SK-N-SH (cell line): ENCODE measurements around the gene MGAT5. TPM values are rescaled to one million over a fixed set of nuclear protein-coding genes. Genes with fewer than 3 reads are reported as not detected.

Source experiments
- CTCF ChIA-PET: fragments of 300-600, 350-600 bp; formaldehyde crosslinking; extraction: SDS; loops from one replicate; lab custom pipeline; 2021; lab: Yijun Ruan, JAX
- POLR2A ChIA-PET: fragments of 350-600 bp; sonication (Branson Sonifier 250); formaldehyde crosslinking; extraction: SDS; loops from one replicate; lab custom pipeline; 2020; ENCODE audit warnings: antibody characterized with exemption, inconsistent platforms; lab: Yijun Ruan, JAX
- DNase-seq: peaks from one replicate; pipeline ENCODE4 v3.0.0; 2012
- H2AFZ ChIP-seq: fragments of 200-600 bp; sonication (generic); 2 replicates; pipeline ENCODE4 v1.8.1; 2016; ENCODE audit warnings: antibody characterized with exemption, mild to moderate bottlenecking, low read depth
- H3F3A ChIP-seq: fragments of 200-600 bp; sonication (generic); replicated peaks from 2 replicates; pipeline ENCODE3; 2016; ENCODE audit warnings: antibody characterized with exemption, mild to moderate bottlenecking; ENCODE audit not compliant: insufficient read depth
- H3K27ac ChIP-seq, 2 experiments: fragments of 200-500 bp in 1 of 2; fragments of 200-600 bp in 1 of 2; sonication (Bioruptor generic) in 1 of 2; sonication (generic), shearing (Covaris generic) in 1 of 2; 2 replicates each; pipeline versions ENCODE4 v1.5.1 to v1.6.1; 2014 to 2016; ENCODE audit warnings: low read depth in 2 of 2, inconsistent platforms in 1 of 2, low read length in 1 of 2, mild to moderate bottlenecking in 1 of 2, mixed read lengths in 1 of 2
- H3K27me3 ChIP-seq: fragments of 200-600 bp; sonication (generic), shearing (Covaris generic); 2 replicates; pipeline ENCODE4 v1.6.1; 2016; ENCODE audit warnings: mixed run types; ENCODE audit not compliant: insufficient read depth
- H3K36me3 ChIP-seq, 2 experiments: fragments of 200-500 bp in 1 of 2; fragments of 200-600 bp in 1 of 2; sonication (Bioruptor generic) in 1 of 2; sonication (generic) in 1 of 2; replicated peaks in 1 of 2; 2 replicates each; pipeline versions ENCODE3 to v1.5.1; 2014 to 2016; ENCODE audit warnings: low read length in 1 of 2, mild to moderate bottlenecking in 1 of 2; ENCODE audit not compliant: insufficient read depth in 2 of 2, control insufficient read depth in 1 of 2
- H3K4me1 ChIP-seq, 2 experiments: fragments of 200-500 bp in 1 of 2; fragments of 200-600 bp in 1 of 2; sonication (Bioruptor generic) in 1 of 2; sonication (generic), shearing (Covaris generic) in 1 of 2; 2 replicates each; pipeline versions ENCODE4 v1.5.1 to v1.6.1; 2014 to 2016; ENCODE audit warnings: low read depth in 1 of 2, low read length in 1 of 2, mixed run types in 1 of 2; ENCODE audit not compliant: insufficient read depth in 2 of 2, control insufficient read depth in 1 of 2
- H3K4me2 ChIP-seq: fragments of 200-600 bp; sonication (generic), shearing (Covaris generic); 2 replicates; pipeline ENCODE4 v1.6.1; 2017; ENCODE audit warnings: mixed run types
- H3K4me3 ChIP-seq, 2 experiments: fragments of 200-500 bp in 1 of 2; fragments of 200-600 bp in 1 of 2; sonication (Bioruptor generic) in 1 of 2; sonication (generic), shearing (Covaris generic) in 1 of 2; 2 replicates each; pipeline versions ENCODE4 v1.5.1 to v1.8.1; 2014 to 2016; ENCODE audit warnings: low read depth in 2 of 2, inconsistent platforms in 1 of 2, low read length in 1 of 2, mild to moderate bottlenecking in 1 of 2, mixed read lengths in 1 of 2, moderate library complexity in 1 of 2
- H3K79me2 ChIP-seq: fragments of 200-600 bp; sonication (generic); 2 replicates; pipeline ENCODE4 v1.8.1; 2017; ENCODE audit warnings: mild to moderate bottlenecking; ENCODE audit not compliant: insufficient read depth
- H3K9ac ChIP-seq: fragments of 200-600 bp; sonication (generic); 2 replicates; pipeline ENCODE4 v1.6.1; 2017; ENCODE audit warnings: mixed run types
- H3K9me2 ChIP-seq: fragments of 200-600 bp; sonication (generic); 2 replicates; pipeline ENCODE4 v1.6.1; 2017; ENCODE audit warnings: mixed run types
- H3K9me3 ChIP-seq: fragments of 200-600 bp; sonication (generic); 2 replicates; pipeline ENCODE4 v1.6.1; 2017; ENCODE audit warnings: mixed run types, mild to moderate bottlenecking, moderate library complexity
- H4K20me1 ChIP-seq: fragments of 200-600 bp; sonication (generic); 2 replicates; pipeline ENCODE4 v1.6.1; 2017; ENCODE audit warnings: mild to moderate bottlenecking, mixed run types; ENCODE audit not compliant: insufficient read depth
- CHD2 ChIP-seq: fragments of 150-350 bp; IDR thresholded peaks from 2 replicates; pipeline ENCODE4 v1.6.1; 2018; ENCODE audit warnings: low read length; ENCODE audit not compliant: partially characterized antibody
- ELF1 ChIP-seq: IDR thresholded peaks from 2 replicates; pipeline ENCODE4 v1.4.0; 2012
- EP300 ChIP-seq, 2 experiments: IDR thresholded peaks; 2 replicates each; pipeline versions ENCODE4 v1.4.0 to v1.6.1; 2012; ENCODE audit warnings: borderline replicate concordance in 1 of 2, low read depth in 1 of 2, low read length in 1 of 2
- FOSL2 ChIP-seq: IDR thresholded peaks from 2 replicates; pipeline ENCODE4 v1.4.0; 2012; ENCODE audit warnings: low read depth, mild to moderate bottlenecking, moderate library complexity, borderline replicate concordance
- GABPA ChIP-seq: IDR thresholded peaks from 2 replicates; pipeline ENCODE4 v1.4.0; 2012; ENCODE audit warnings: low read depth, mild to moderate bottlenecking
- GATA2 ChIP-seq: sonication (generic); formaldehyde crosslinking; IDR thresholded peaks from 2 replicates; pipeline ENCODE4 v1.5.0; 2020; ENCODE audit warnings: mild to moderate bottlenecking, missing genetic modification reagents
- JUND ChIP-seq: IDR thresholded peaks from 2 replicates; pipeline ENCODE4 v1.4.0; 2012
- MEF2A ChIP-seq: IDR thresholded peaks from 2 replicates; pipeline ENCODE4 v1.4.0; 2012; ENCODE audit warnings: low read depth, borderline replicate concordance
- MXI1 ChIP-seq: IDR thresholded peaks from 2 replicates; pipeline ENCODE4 v1.6.1; 2012; ENCODE audit warnings: mild to moderate bottlenecking, low read depth, low read length, improper control_type of control experiment
- NRF1 ChIP-seq: IDR thresholded peaks from 2 replicates; pipeline ENCODE4 v1.6.1; 2012; ENCODE audit warnings: low read depth, mild to moderate bottlenecking, low read length
- POLR2AphosphoS5 ChIP-seq: IDR thresholded peaks from 2 replicates; pipeline ENCODE4 v1.6.1; 2012; ENCODE audit warnings: low read depth, low read length
- RCOR1 ChIP-seq: fragments of 150-350 bp; IDR thresholded peaks from 2 replicates; pipeline ENCODE4 v1.6.1; 2017; ENCODE audit warnings: antibody characterized with exemption, low read length
- RFX5 ChIP-seq: IDR thresholded peaks from 2 replicates; pipeline ENCODE4 v1.6.1; 2012; ENCODE audit warnings: mild to moderate bottlenecking, improper control_type of control experiment, low read length
- SIN3A ChIP-seq: IDR thresholded peaks from 2 replicates; pipeline ENCODE4 v1.6.1; 2012; ENCODE audit warnings: low read depth, mild to moderate bottlenecking, low read length, moderate library complexity, borderline replicate concordance
- SMC3 ChIP-seq: IDR thresholded peaks from 2 replicates; pipeline ENCODE4 v1.6.1; 2012; ENCODE audit warnings: low read depth, low read length, improper control_type of control experiment
- TAF1 ChIP-seq: IDR thresholded peaks from 2 replicates; pipeline ENCODE4 v1.6.1; 2012; ENCODE audit warnings: low read depth, mild to moderate bottlenecking, low read length, moderate library complexity, borderline replicate concordance
- TCF12 ChIP-seq: IDR thresholded peaks from 2 replicates; pipeline ENCODE4 v1.4.0; 2012
- TEAD4 ChIP-seq: IDR thresholded peaks from 2 replicates; pipeline ENCODE4 v1.4.0; 2012; ENCODE audit warnings: mild to moderate bottlenecking, borderline replicate concordance; ENCODE audit not compliant: insufficient read depth
- YY1 ChIP-seq: IDR thresholded peaks from 2 replicates; pipeline ENCODE4 v1.4.0; 2012; ENCODE audit warnings: low read depth, mild to moderate bottlenecking
- WGBS: methylation state at CpG from one replicate; pipeline ENCODE4 v1.1.6; 2017; ENCODE audit warnings: low lambda C conversion rate; 5-methylcytosine and 5-hydroxymethylcytosine counted together
- polyA plus RNA-seq, 3 experiments: library from polyadenylated mRNA; depleted of rRNA; stranded (reverse); fragments of >200 nt; gene quantifications; 2 replicates each; pipeline ENCODE4 v1.2.3, GENCODE V29; 2012
- TF ChIP-seq, protein P1 (sequence below): fragments of 150-350 bp; IDR thresholded peaks from 2 replicates; pipeline ENCODE4 v1.6.1; 2017; ENCODE audit warnings: antibody characterized with exemption, low read length, low read depth, borderline replicate concordance
- TF ChIP-seq, protein P2 (sequence below): IDR thresholded peaks from 2 replicates; pipeline ENCODE4 v1.6.1; 2012; ENCODE audit warnings: mild to moderate bottlenecking, low read depth, low read length, moderate library complexity
- TF ChIP-seq, protein P3 (sequence below): fragments of 150-350 bp; IDR thresholded peaks from 2 replicates; pipeline ENCODE4 v1.6.1; 2016; ENCODE audit warnings: mild to moderate bottlenecking, low read depth, low read length
- TF ChIP-seq, protein P4 (sequence below): IDR thresholded peaks from 2 replicates; pipeline ENCODE4 v1.4.0; 2012; ENCODE audit warnings: low read depth
- TF ChIP-seq, protein P5 (sequence below): IDR thresholded peaks from 2 replicates; pipeline ENCODE4 v1.4.0; 2012; ENCODE audit warnings: low read depth, borderline replicate concordance
- TF ChIP-seq, protein P6 (sequence below): IDR thresholded peaks from 2 replicates; pipeline ENCODE4 v1.4.0; 2012; ENCODE audit warnings: low read depth, borderline replicate concordance

Gene MGAT5
- polyA plus RNA-seq, 1 of the 3 experiments (the other 2 are of a cell fraction) = 18.2 TPM

DNA sequence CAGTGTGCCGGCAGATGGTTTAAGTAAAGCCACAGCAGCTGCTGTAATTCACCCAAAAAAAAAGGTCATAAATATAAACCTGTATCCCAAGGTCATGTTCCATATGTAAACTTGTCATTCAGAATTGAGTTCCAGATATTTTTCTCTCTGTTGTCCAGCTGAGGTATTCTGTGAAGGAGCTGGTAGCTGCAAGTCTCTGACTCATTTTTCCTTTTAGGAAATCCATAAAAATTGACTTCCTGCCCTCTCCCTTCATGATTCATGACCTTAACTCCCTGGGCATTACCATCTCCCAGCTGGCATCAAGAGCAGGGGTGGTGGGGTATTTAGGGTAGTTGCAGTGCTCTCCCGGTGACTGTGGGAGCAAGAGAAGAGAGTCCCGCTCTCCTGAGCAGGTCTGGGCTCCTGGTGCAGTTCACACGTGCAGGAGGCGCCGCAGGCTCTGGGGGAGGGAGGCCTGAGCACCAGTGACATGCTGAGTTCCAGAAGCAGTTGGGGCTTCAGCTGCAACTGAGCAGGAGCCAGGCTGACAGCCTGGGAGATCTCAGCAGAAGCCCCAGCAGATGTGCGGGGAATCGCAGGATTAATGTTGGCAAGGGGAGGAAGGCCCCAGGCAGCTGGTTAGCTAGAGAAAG, 192.6 kb downstream of the MGAT5 start:
- H2AFZ ChIP-seq = no peak overlapping the region
- no peaks in the 10 kb centered on the region for H3K9me3 ChIP-seq
- H3K36me3 ChIP-seq = peaks cover 0 to 10% of the 10 kb centered on the region in 2 experiments
- no peaks in the 10 kb centered on the region for H3K79me2 ChIP-seq
- no peaks in the 10 kb centered on the region for H4K20me1 ChIP-seq
- POLR2A ChIA-PET = interaction anchor here (1.1 to 1.2 kb wide), 2 partner anchors 327 to 328 kb away, joined by 3 read pairs; no protein-coding TSS in a partner anchor
- no peak for DNase-seq
- no peak overlapping the region; a peak in 1 of 4 replicates for H3K27ac ChIP-seq
- WGBS = 86% methylated on average over 8 of the region's 8 CpGs
- CTCF ChIA-PET = interaction anchor here (1.0 to 10.2 kb wide), 5 partner anchors 34 to 561 kb away, joined by 3 to 105 read pairs (median 7); no protein-coding TSS in a partner anchor
- H3F3A ChIP-seq = no peaks in the 10 kb centered on the region
- H3K4me2 ChIP-seq = no peak overlapping the region; the same call in 1 of the 2 replicates
- no peaks in the 10 kb centered on the region for H3K9me2 ChIP-seq
- H3K4me1 ChIP-seq = peaks cover 5 to 19% of the 10 kb centered on the region in 2 experiments; a peak in 1 of 4 replicates
- H3K27me3 ChIP-seq = no peaks in the 10 kb centered on the region
- no peak overlapping the region for H3K9ac ChIP-seq
- H3K4me3 ChIP-seq = no peak overlapping the region
- TF ChIP-seq SIN3A = no peak
- TF ChIP-seq TAF1 = no peak
- TF ChIP-seq JUND = peak; percentile 54
- no peak for TF ChIP-seq RCOR1
- TF ChIP-seq POLR2AphosphoS5 = no peak
- TF ChIP-seq, protein P1, sequence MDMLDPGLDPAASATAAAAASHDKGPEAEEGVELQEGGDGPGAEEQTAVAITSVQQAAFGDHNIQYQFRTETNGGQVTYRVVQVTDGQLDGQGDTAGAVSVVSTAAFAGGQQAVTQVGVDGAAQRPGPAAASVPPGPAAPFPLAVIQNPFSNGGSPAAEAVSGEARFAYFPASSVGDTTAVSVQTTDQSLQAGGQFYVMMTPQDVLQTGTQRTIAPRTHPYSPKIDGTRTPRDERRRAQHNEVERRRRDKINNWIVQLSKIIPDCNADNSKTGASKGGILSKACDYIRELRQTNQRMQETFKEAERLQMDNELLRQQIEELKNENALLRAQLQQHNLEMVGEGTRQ = no peak
- no peak for TF ChIP-seq NRF1
- no peak for TF ChIP-seq SMC3
- peak; percentile 79 for TF ChIP-seq TCF12
- TF ChIP-seq TEAD4 = peak; percentile 24; the same call in 1 of the 2 replicates
- TF ChIP-seq, protein P2, sequence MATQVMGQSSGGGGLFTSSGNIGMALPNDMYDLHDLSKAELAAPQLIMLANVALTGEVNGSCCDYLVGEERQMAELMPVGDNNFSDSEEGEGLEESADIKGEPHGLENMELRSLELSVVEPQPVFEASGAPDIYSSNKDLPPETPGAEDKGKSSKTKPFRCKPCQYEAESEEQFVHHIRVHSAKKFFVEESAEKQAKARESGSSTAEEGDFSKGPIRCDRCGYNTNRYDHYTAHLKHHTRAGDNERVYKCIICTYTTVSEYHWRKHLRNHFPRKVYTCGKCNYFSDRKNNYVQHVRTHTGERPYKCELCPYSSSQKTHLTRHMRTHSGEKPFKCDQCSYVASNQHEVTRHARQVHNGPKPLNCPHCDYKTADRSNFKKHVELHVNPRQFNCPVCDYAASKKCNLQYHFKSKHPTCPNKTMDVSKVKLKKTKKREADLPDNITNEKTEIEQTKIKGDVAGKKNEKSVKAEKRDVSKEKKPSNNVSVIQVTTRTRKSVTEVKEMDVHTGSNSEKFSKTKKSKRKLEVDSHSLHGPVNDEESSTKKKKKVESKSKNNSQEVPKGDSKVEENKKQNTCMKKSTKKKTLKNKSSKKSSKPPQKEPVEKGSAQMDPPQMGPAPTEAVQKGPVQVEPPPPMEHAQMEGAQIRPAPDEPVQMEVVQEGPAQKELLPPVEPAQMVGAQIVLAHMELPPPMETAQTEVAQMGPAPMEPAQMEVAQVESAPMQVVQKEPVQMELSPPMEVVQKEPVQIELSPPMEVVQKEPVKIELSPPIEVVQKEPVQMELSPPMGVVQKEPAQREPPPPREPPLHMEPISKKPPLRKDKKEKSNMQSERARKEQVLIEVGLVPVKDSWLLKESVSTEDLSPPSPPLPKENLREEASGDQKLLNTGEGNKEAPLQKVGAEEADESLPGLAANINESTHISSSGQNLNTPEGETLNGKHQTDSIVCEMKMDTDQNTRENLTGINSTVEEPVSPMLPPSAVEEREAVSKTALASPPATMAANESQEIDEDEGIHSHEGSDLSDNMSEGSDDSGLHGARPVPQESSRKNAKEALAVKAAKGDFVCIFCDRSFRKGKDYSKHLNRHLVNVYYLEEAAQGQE = no peak
- TF ChIP-seq, protein P3, sequence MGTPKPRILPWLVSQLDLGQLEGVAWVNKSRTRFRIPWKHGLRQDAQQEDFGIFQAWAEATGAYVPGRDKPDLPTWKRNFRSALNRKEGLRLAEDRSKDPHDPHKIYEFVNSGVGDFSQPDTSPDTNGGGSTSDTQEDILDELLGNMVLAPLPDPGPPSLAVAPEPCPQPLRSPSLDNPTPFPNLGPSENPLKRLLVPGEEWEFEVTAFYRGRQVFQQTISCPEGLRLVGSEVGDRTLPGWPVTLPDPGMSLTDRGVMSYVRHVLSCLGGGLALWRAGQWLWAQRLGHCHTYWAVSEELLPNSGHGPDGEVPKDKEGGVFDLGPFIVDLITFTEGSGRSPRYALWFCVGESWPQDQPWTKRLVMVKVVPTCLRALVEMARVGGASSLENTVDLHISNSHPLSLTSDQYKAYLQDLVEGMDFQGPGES = no peak
- TF ChIP-seq CHD2 = no peak
- peak; percentile 60; the same call in 1 of the 2 replicates for TF ChIP-seq FOSL2
- TF ChIP-seq MXI1 = no peak
- TF ChIP-seq, protein P4, sequence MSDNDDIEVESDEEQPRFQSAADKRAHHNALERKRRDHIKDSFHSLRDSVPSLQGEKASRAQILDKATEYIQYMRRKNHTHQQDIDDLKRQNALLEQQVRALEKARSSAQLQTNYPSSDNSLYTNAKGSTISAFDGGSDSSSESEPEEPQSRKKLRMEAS = no peak
- TF ChIP-seq, protein P5, sequence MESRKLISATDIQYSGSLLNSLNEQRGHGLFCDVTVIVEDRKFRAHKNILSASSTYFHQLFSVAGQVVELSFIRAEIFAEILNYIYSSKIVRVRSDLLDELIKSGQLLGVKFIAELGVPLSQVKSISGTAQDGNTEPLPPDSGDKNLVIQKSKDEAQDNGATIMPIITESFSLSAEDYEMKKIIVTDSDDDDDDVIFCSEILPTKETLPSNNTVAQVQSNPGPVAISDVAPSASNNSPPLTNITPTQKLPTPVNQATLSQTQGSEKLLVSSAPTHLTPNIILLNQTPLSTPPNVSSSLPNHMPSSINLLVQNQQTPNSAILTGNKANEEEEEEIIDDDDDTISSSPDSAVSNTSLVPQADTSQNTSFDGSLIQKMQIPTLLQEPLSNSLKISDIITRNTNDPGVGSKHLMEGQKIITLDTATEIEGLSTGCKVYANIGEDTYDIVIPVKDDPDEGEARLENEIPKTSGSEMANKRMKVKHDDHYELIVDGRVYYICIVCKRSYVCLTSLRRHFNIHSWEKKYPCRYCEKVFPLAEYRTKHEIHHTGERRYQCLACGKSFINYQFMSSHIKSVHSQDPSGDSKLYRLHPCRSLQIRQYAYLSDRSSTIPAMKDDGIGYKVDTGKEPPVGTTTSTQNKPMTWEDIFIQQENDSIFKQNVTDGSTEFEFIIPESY = no peak
- peak; percentile 16; the same call in 1 of the 2 replicates for TF ChIP-seq MEF2A
- no peak for TF ChIP-seq GABPA
- no peak for TF ChIP-seq RFX5
- no peak for TF ChIP-seq YY1
- no peak for TF ChIP-seq GATA2 (CRISPR knock-in tag)
- TF ChIP-seq, protein P6, sequence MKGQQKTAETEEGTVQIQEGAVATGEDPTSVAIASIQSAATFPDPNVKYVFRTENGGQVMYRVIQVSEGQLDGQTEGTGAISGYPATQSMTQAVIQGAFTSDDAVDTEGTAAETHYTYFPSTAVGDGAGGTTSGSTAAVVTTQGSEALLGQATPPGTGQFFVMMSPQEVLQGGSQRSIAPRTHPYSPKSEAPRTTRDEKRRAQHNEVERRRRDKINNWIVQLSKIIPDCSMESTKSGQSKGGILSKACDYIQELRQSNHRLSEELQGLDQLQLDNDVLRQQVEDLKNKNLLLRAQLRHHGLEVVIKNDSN = no peak
- TF ChIP-seq EP300 (IDR thresholded peaks at IDR 0.05; ENCODE audit: borderline replicate concordance in 1 of 2, low read depth in 1 of 2, low read length in 1 of 2) = peak in 1 of 2 experiments; percentile 48; a peak in 1 of 4 replicates
- TF ChIP-seq ELF1 = no peak
